Heart left ventricle (tissue), 13 donors: ENCODE results near the gene CDH13.
A peak's percentile ranks its signal among the peaks of the same experiment; 100 is the strongest.

Experiments
- CTCF ChIP-seq, 12 donors: fragments of 200-600 bp; sonication (generic) in 4 of 12; IDR thresholded peaks; one replicate each; pipeline versions ENCODE4 v1.5.0 to v1.8.0; 2018 to 2022; ENCODE audit warnings: antibody characterized with exemption in 12 of 12, mild to moderate bottlenecking in 5 of 12
- POLR2A ChIP-seq, 2 donors: fragments of 450-650 bp; IDR thresholded peaks; one replicate each; pipeline ENCODE4 v1.6.1; 2017; ENCODE audit warnings: antibody characterized with exemption in 2 of 2, mild to moderate bottlenecking in 2 of 2, moderate library complexity in 2 of 2
- donor health status: ischemic (EF 13 %, LVEDD 7.1; RV severe dilation, severe dysfunction).
- donor health status: DM: no; HTN: yes; CAD: no.
- donor health status: DM: no; HTN: no; CAD: no.
- donor health status: ischemic (EF 25% LVEDD 6.9; RV normal size, moderate dysfunction).
- donor health status: ischemic (EF 25% LVEDD 5.7; RV mildly dilated, moderate dysfunction).
- donor health status: ischemic (EF 35%, LVEDD 5.7; RV mildly dilated, moderate dysfunction).
- donor health status: nonischemic (EF 11% LVEDD 7.7; RV severe dilation, severe dysfunction).
- donor health status: DM: yes; HTN: yes; CAD: no.
- donor health status: PGD.
- donor health status: ischemic (EF 29% LVEDD 5.4; RV normal size, mild dysfunction).
- donor health status: nonischemic (EF 23%, LVEDD 6.1; RV moderate dilation, normal function).

- TF ChIP-seq CTCF (IDR thresholded peaks at IDR 0.05) (no peak), POLR2A (IDR thresholded peaks at IDR 0.05) (peak in 1 of 2 donors; percentile 75)
Measured at GRCh38 chr16:82626791-82627261, at the start of gene CDH13.
